A549 treated with CpdA at 1 μM for 4 hours (cell line): Measurements from ENCODE around the gene PCDHGB5. TPM values are rescaled to one million over a fixed set of nuclear protein-coding genes. Genes with fewer than 3 reads are reported as not detected.

Experiments
- total RNA-seq: library from RNA; stranded (reverse); fragments of 200-300 nt; extraction: Qiagen RNA extraction; gene quantifications from 5 replicates; pipeline ENCODE4 v1.2.3, GENCODE V29; 2022; ENCODE audit warnings: low read depth

PCDHGB5 gene
- total RNA-seq: 1.9 to 2.8 TPM (median 2.4 TPM) in 5 replicates

GRCh38 chr5:141397756-141398551 is at the start of gene PCDHGB5:
PCDHGB5 (plus strand) TSS chr5:141397947; CDS start chr5:141398128, 181 bp downstream.

GRCh38 chr5:141349917-141350619 is 47.7 kb upstream of the PCDHGB5 start, which contains the start of gene PCDHGB1:
PCDHGB1 (plus strand) TSS chr5:141350099; CDS start chr5:141350261, 162 bp downstream.

GRCh38 chr5:141354900-141355469 is 42.8 kb upstream of the PCDHGB5 start, which contains the start of gene PCDHGA4:
PCDHGA4 (plus strand) TSS chr5:141355021; CDS start chr5:141355108, 87 bp downstream.

GRCh38 chr5:141359790-141360426 is 37.8 kb upstream of the PCDHGB5 start, which contains the start of gene PCDHGB2:
PCDHGB2 (plus strand) TSS chr5:141359994; CDS start chr5:141360136, 142 bp downstream.

GRCh38 chr5:141363952-141364660 is 33.6 kb upstream of the PCDHGB5 start, which contains the start of gene PCDHGA5:
PCDHGA5 (plus strand) TSS chr5:141364162; CDS start chr5:141364331, 169 bp downstream.

GRCh38 chr5:141369994-141370848 is 27.5 kb upstream of the PCDHGB5 start, which contains the start of gene PCDHGB3:
PCDHGB3 (plus strand) TSS chr5:141370242; CDS start chr5:141370395, 153 bp downstream.

GRCh38 chr5:141373673-141374317 is 24.0 kb upstream of the PCDHGB5 start, which contains the start of gene PCDHGA6:
PCDHGA6 (plus strand) TSS chr5:141373891; CDS start chr5:141374084, 193 bp downstream.

GRCh38 chr5:141382469-141383294 is 15.1 kb upstream of the PCDHGB5 start, which contains the start of gene PCDHGA7:
PCDHGA7 (plus strand) TSS chr5:141382742; CDS start chr5:141382900, 158 bp downstream.

GRCh38 chr5:141387557-141388311 is 10.0 kb upstream of the PCDHGB5 start, which contains the start of gene PCDHGB4:
PCDHGB4 (plus strand) TSS chr5:141387698; CDS start chr5:141387885, 187 bp downstream.

GRCh38 chr5:141392429-141393198 is 5.1 kb upstream of the PCDHGB5 start, which contains the start of gene PCDHGA8:
PCDHGA8 (plus strand) TSS chr5:141392633; CDS start chr5:141392814, 181 bp downstream.

GRCh38 chr5:141402553-141403243 is 5.0 kb downstream of the PCDHGB5 start, which contains the start of gene PCDHGA9:
PCDHGA9 (plus strand) TSS chr5:141402778; CDS start chr5:141402953, 175 bp downstream.

GRCh38 chr5:141407790-141408505 is 10.2 kb downstream of the PCDHGB5 start, which contains the start of gene PCDHGB6:
PCDHGB6 (plus strand) TSS chr5:141408021; CDS start chr5:141408203, 182 bp downstream.

GRCh38 chr5:141412854-141413539 is 15.2 kb downstream of the PCDHGB5 start, which contains the start of gene PCDHGA10:
PCDHGA10 (plus strand) TSS chr5:141412987; CDS start chr5:141413176, 189 bp downstream.

GRCh38 chr5:141417494-141418172 is 19.9 kb downstream of the PCDHGB5 start, which contains the start of gene PCDHGB7:
PCDHGB7 (plus strand) TSS chr5:141417677; CDS start chr5:141417860, 183 bp downstream.

